Prostate gland (tissue), 2 donors: ENCODE results near the gene TEK. TPM values are rescaled to one million over a fixed set of nuclear protein-coding genes. Genes with fewer than 3 reads are reported as not detected.

ENCODE experiments used
- DNase-seq: peaks from one replicate; pipeline ENCODE4 v3.0.0-alpha.2; 2019; ENCODE audit warnings: low spot score
- H3K27ac ChIP-seq, 2 donors: fragments of 200-600 bp; sonication (generic); 2 replicates each; pipeline ENCODE4 v1.5.1; 2017 to 2019
- H3K27me3 ChIP-seq: fragments of 200-600 bp; sonication (generic); replicated peaks from 2 replicates; pipeline ENCODE4 v1.5.1; 2019; ENCODE audit not compliant: insufficient read depth
- H3K36me3 ChIP-seq, 2 donors: fragments of 200-600 bp; sonication (generic); 1 replicate in 1 of 2; 2 replicates in 1 of 2; pipeline versions ENCODE4 v1.5.1 to v1.8.1; 2017 to 2019
- H3K4me1 ChIP-seq: fragments of 200-600 bp; sonication (generic); replicated peaks from 2 replicates; pipeline ENCODE4 v1.5.1; 2019
- H3K4me3 ChIP-seq, 2 donors: fragments of 200-600 bp; sonication (generic); 2 replicates each; pipeline ENCODE4 v1.5.1; 2017 to 2019
- H3K9me3 ChIP-seq: fragments of 200-600 bp; sonication (generic); 2 replicates; pipeline ENCODE4 v1.5.1; 2017
- POLR2A ChIP-seq: fragments of 450-650 bp; IDR thresholded peaks from one replicate; pipeline ENCODE4 v1.6.1; 2016; ENCODE audit warnings: antibody characterized with exemption, mild to moderate bottlenecking
- POLR2AphosphoS5 ChIP-seq: sonication (generic); formaldehyde crosslinking; IDR thresholded peaks from one replicate; pipeline ENCODE4 v1.6.1; 2017; ENCODE audit warnings: antibody characterized with exemption
- WGBS: methylation state at CpG from one replicate; pipeline ENCODE4 v1.1.5; 2018; 5-methylcytosine and 5-hydroxymethylcytosine counted together
- intact Hi-C: fragments of 100-400 bp; cut with DNase I; formaldehyde crosslinking; loops from one replicate; pipeline ENCODE4 v1.14.2; 2022
- total RNA-seq, 2 donors: library from RNA; depleted of rRNA; stranded (reverse); fragments of >200 nt; gene quantifications; one replicate each; pipeline ENCODE4 v1.1.0, GENCODE V29; 2016
- TF ChIP-seq, protein P1 (sequence below), 4 experiments: fragments of 200-600 bp in 2 of 4; fragments of 450-650 bp in 2 of 4; sonication (generic) in 2 of 4; IDR thresholded peaks; 1 replicate in 3 of 4; 2 replicates in 1 of 4; pipeline ENCODE4 v1.5.1; 2016 to 2019; ENCODE audit warnings: antibody characterized with exemption in 4 of 4, mild to moderate bottlenecking in 2 of 4, moderate library complexity in 2 of 4

Gene TEK
- total RNA-seq, 2 donors from 2014 or later = 3.5 to 5.5 TPM

DNA sequence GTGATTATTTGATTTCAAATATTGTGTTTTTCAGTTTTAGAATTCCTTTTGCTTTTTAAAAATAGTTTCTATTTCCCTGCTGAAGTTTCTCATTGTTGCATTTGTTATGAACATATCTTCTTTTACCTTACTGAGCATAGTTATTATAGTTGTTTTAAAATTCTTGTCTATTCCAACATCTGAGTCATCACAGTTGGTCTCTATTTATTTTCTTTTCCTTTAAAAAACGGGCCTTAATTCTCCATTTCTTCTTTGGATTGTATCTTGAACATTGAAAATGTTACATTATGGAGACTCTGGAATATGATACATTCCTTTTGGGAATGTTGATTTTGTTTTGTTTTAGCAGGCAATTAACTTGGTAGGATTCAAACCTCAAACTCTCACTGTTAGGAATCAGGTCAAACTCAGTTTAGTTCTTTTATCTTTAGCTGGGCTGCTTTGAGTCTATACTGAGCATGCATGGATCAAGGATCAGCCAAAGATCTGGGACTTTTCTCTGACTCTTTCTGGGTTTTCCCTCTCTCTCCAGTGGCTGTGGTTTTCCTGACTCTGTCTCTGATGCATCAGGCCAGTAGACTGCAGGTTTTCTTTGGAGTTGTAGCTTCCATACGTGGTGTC is 70.3 kb downstream of the TEK start:
- H3K4me3 ChIP-seq = no peak overlapping the region
- no peak overlapping the region for H3K27ac ChIP-seq
- TF ChIP-seq POLR2AphosphoS5 (no peak), POLR2A (no peak)
- TF ChIP-seq, protein P1, sequence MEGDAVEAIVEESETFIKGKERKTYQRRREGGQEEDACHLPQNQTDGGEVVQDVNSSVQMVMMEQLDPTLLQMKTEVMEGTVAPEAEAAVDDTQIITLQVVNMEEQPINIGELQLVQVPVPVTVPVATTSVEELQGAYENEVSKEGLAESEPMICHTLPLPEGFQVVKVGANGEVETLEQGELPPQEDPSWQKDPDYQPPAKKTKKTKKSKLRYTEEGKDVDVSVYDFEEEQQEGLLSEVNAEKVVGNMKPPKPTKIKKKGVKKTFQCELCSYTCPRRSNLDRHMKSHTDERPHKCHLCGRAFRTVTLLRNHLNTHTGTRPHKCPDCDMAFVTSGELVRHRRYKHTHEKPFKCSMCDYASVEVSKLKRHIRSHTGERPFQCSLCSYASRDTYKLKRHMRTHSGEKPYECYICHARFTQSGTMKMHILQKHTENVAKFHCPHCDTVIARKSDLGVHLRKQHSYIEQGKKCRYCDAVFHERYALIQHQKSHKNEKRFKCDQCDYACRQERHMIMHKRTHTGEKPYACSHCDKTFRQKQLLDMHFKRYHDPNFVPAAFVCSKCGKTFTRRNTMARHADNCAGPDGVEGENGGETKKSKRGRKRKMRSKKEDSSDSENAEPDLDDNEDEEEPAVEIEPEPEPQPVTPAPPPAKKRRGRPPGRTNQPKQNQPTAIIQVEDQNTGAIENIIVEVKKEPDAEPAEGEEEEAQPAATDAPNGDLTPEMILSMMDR (IDR thresholded peaks at IDR 0.05) = no peak
- no peaks in the 10 kb centered on the region for H3K27me3 ChIP-seq
- no peaks in the 10 kb centered on the region for H3K9me3 ChIP-seq
- no peaks in the 10 kb centered on the region for H3K36me3 ChIP-seq
- 64% methylated on average over 2 of the region's 2 CpGs for WGBS
- intact Hi-C loops = no loop called here
- no peak for DNase-seq
- H3K4me1 ChIP-seq = no peaks in the 10 kb centered on the region

- no peaks in the 10 kb centered on the region for H3K36me3 ChIP-seq
- H3K9me3 ChIP-seq = no peaks in the 10 kb centered on the region
- H3K4me3 ChIP-seq = no peak overlapping the region
- no peak overlapping the region for H3K27ac ChIP-seq
- no peaks in the 10 kb centered on the region for H3K27me3 ChIP-seq
- intact Hi-C loops = no loop called here
- no peak for DNase-seq
- TF ChIP-seq POLR2A (no peak), POLR2AphosphoS5 (no peak)
- TF ChIP-seq, protein P1 (IDR thresholded peaks at IDR 0.05) = no peak
- H3K4me1 ChIP-seq = no peaks in the 10 kb centered on the region
- WGBS = 51% methylated on average over 4 of the region's 4 CpGs
These were observed 72.4 kb downstream of the TEK start for GRCh38 chr9:27181381-27181780.

DNA sequence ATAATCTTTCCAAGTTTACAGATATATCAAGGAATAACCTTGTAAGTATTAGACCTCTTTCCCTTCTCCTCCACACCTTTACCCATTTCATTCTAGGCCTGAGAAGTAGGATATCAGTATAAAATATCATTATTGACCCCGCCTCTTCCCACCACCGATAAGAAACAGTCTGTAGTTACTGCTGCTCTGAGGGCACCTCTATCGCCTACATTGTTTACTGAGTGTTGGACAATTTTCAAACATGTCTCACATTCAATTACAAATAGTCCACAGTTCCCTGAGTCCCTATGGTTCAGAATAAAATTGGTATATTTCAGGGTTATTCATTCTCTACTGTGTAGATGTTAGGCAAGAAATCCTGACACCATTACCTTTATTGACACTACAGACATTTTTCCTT is 73.4 kb downstream of the TEK start:
- Histone ChIP-seq H3K4me3 (no peak overlapping the region), H3K27ac (no peak overlapping the region), H3K4me1 (no peaks in the 10 kb centered on the region), H3K36me3 (no peaks in the 10 kb centered on the region), H3K9me3 (no peaks in the 10 kb centered on the region), H3K27me3 (no peaks in the 10 kb centered on the region)
- DNase-seq = no peak
- TF ChIP-seq POLR2AphosphoS5 (no peak), POLR2A (no peak)
- TF ChIP-seq, protein P1 (IDR thresholded peaks at IDR 0.05) = no peak
- intact Hi-C loops = no loop called here
- 35% methylated on average over 3 of the region's 3 CpGs for WGBS

- Histone ChIP-seq H3K4me3 (no peak overlapping the region), H3K9me3 (no peaks in the 10 kb centered on the region), H3K27ac (no peak overlapping the region), H3K36me3 (no peaks in the 10 kb centered on the region), H3K27me3 (no peaks in the 10 kb centered on the region), H3K4me1 (no peaks in the 10 kb centered on the region)
- intact Hi-C loops = no loop called here
- no peak for DNase-seq
- TF ChIP-seq POLR2AphosphoS5 (no peak), POLR2A (no peak)
- TF ChIP-seq, protein P1 (IDR thresholded peaks at IDR 0.05) = no peak
- 95% methylated on average over 2 of the region's 2 CpGs for WGBS
These were observed 74.1 kb downstream of the TEK start for GRCh38 chr9:27183131-27183530.

DNA sequence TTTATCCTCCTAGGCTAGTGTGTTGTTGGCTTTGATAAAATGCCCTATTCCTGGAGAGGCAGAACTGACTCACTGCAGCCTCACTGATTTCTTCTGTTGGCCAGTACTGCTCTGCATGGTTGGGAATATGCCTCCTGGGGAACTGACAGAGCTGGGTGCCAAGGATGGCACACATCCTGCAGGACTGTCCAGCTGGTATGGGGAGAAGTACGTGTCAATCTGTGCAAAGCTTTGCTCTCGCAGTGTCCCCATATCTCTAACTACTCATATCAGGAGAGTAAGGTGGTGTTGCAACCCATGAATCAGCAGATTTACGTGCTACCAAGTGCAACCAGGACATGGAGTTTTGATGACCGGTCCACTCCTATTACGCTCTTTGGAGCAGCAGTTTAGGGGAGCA is 74.7 kb downstream of the TEK start:
- H3K27ac ChIP-seq = no peak overlapping the region
- no peak for DNase-seq
- H3K9me3 ChIP-seq = no peaks in the 10 kb centered on the region
- 97% methylated on average over 5 of the region's 5 CpGs for WGBS
- no peak overlapping the region for H3K4me3 ChIP-seq
- TF ChIP-seq, protein P1 (IDR thresholded peaks at IDR 0.05) = no peak
- H3K27me3 ChIP-seq = no peaks in the 10 kb centered on the region
- no peaks in the 10 kb centered on the region for H3K4me1 ChIP-seq
- intact Hi-C loops = no loop called here
- no peaks in the 10 kb centered on the region for H3K36me3 ChIP-seq
